GM23338 (cell line): ENCODE results near the gene CCN2. TPM values are rescaled to one million over a fixed set of nuclear protein-coding genes. Genes with fewer than 3 reads are reported as not detected.
A peak's percentile ranks its signal among the peaks of the same experiment; 100 is the strongest.

ENCODE experiments used
- ATAC-seq: fragments of 200-7000 bp; cut with Tn5 transposase; 3 replicates; pipeline ENCODE4 v1.9.1; 2020
- DNase-seq: peaks from one replicate; pipeline ENCODE4 v3.0.0-alpha.2; 2015; ENCODE audit warnings: low spot score
- H2AFZ ChIP-seq: fragments of 200-600 bp; sonication (generic); 2 replicates; pipeline ENCODE4 v1.8.0; 2016; ENCODE audit warnings: antibody characterized with exemption, mild to moderate bottlenecking, moderate library complexity
- H3F3A ChIP-seq: fragments of 200-600 bp; sonication (generic); replicated peaks from 2 replicates; pipeline ENCODE4 v1.8.0; 2017; ENCODE audit warnings: antibody characterized with exemption, mixed run types, low read depth
- H3K27ac ChIP-seq: fragments of 200-600 bp; sonication (generic); 2 replicates; pipeline ENCODE4 v1.6.1; 2016; ENCODE audit warnings: low read depth
- H3K27me3 ChIP-seq: fragments of 200-600 bp; sonication (generic); 2 replicates; pipeline ENCODE4 v1.8.0; 2016; ENCODE audit warnings: mild to moderate bottlenecking, mixed run types, moderate library complexity; ENCODE audit not compliant: insufficient read depth
- H3K36me3 ChIP-seq: fragments of 200-600 bp; sonication (generic); 2 replicates; pipeline ENCODE4 v1.8.0; 2016; ENCODE audit warnings: mild to moderate bottlenecking; ENCODE audit not compliant: insufficient read depth
- H3K4me1 ChIP-seq: fragments of 200-600 bp; sonication (generic); 2 replicates; pipeline ENCODE4 v1.8.0; 2016; ENCODE audit warnings: mild to moderate bottlenecking, moderate library complexity; ENCODE audit not compliant: insufficient read depth
- H3K4me2 ChIP-seq: fragments of 200-600 bp; sonication (generic); 2 replicates; pipeline ENCODE4 v1.7.1; 2017; ENCODE audit warnings: mixed run types
- H3K4me3 ChIP-seq: fragments of 200-600 bp; sonication (generic); 2 replicates; pipeline ENCODE4 v1.6.1; 2016; ENCODE audit warnings: mixed run types
- H3K79me2 ChIP-seq: fragments of 200-600 bp; sonication (generic); replicated peaks from 2 replicates; pipeline ENCODE4 v1.8.0; 2017; ENCODE audit warnings: mild to moderate bottlenecking; ENCODE audit not compliant: insufficient read depth
- H3K9me2 ChIP-seq: fragments of 200-600 bp; sonication (generic); 2 replicates; pipeline ENCODE4 v1.8.0; 2017; ENCODE audit not compliant: insufficient read depth
- H4K20me1 ChIP-seq: fragments of 200-600 bp; sonication (generic); replicated peaks from 2 replicates; pipeline ENCODE4 v1.8.0; 2017; ENCODE audit warnings: mild to moderate bottlenecking; ENCODE audit not compliant: insufficient read depth
- H3K27ac Mint-ChIP-seq: 2 replicates; pipeline ENCODE4 v1.8.0; 2020; ENCODE audit warnings: inconsistent platforms, mild to moderate bottlenecking, moderate library complexity, mixed read lengths
- H3K27me3 Mint-ChIP-seq: 3 replicates; pipeline ENCODE4 v1.8.0; 2022; ENCODE audit warnings: low read depth, mild to moderate bottlenecking, moderate library complexity, mixed read lengths, inconsistent platforms; ENCODE audit not compliant: insufficient read depth, poor library complexity
- H3K36me3 Mint-ChIP-seq: 3 replicates; pipeline ENCODE4 v1.8.0; 2021; ENCODE audit warnings: low read depth, mild to moderate bottlenecking, inconsistent platforms, moderate library complexity, mixed read lengths
- H3K4me1 Mint-ChIP-seq: 3 replicates; pipeline ENCODE4 v1.8.0; 2020; ENCODE audit warnings: mild to moderate bottlenecking, inconsistent platforms, mixed read lengths
- H3K4me3 Mint-ChIP-seq: 3 replicates; pipeline ENCODE4 v1.8.0; 2021; ENCODE audit warnings: moderate library complexity, mild to moderate bottlenecking, inconsistent platforms, mixed read lengths
- H3K9me3 Mint-ChIP-seq: 3 replicates; pipeline ENCODE4 v1.8.0; 2020; ENCODE audit warnings: moderate library complexity, mild to moderate bottlenecking, inconsistent platforms, mixed read lengths
- NANOG ChIP-seq: IDR thresholded peaks from 2 replicates; pipeline ENCODE4 v1.6.1; 2016; ENCODE audit warnings: antibody characterized with exemption, borderline replicate concordance
- POLR2AphosphoS5 ChIP-seq: IDR thresholded peaks from 2 replicates; pipeline ENCODE4 v1.6.1; 2016; ENCODE audit warnings: antibody characterized with exemption, low read depth
- STAT1 ChIP-seq: IDR thresholded peaks from one replicate; pipeline ENCODE4 v1.6.1; 2016; ENCODE audit warnings: antibody characterized with exemption; ENCODE audit not compliant: unreplicated experiment
- polyA plus RNA-seq: library from polyadenylated mRNA; unstranded; fragments of >200 nt; fragmentation: Nextera tagmentation; extraction: Ambion mirVana; gene quantifications from 2 replicates; pipeline ENCODE4 v1.2.1, GENCODE V29; 2016
- total RNA-seq: library from RNA; depleted of rRNA; stranded (reverse); fragments of >200 nt; shearing (Covaris generic); gene quantifications from 2 replicates; pipeline ENCODE4 v1.2.3, GENCODE V29; 2014
- TF ChIP-seq, protein P1 (sequence below): fragments of 250-450 bp; sonication (Bioruptor Pico); IDR thresholded peaks from 2 replicates; pipeline ENCODE4 v1.5.0; 2020; ENCODE audit warnings: mild to moderate bottlenecking, moderate library complexity

CCN2 gene
- total and polyA plus RNA-seq, 2 experiments from 2014 or later = 128 to 159 TPM

DNA sequence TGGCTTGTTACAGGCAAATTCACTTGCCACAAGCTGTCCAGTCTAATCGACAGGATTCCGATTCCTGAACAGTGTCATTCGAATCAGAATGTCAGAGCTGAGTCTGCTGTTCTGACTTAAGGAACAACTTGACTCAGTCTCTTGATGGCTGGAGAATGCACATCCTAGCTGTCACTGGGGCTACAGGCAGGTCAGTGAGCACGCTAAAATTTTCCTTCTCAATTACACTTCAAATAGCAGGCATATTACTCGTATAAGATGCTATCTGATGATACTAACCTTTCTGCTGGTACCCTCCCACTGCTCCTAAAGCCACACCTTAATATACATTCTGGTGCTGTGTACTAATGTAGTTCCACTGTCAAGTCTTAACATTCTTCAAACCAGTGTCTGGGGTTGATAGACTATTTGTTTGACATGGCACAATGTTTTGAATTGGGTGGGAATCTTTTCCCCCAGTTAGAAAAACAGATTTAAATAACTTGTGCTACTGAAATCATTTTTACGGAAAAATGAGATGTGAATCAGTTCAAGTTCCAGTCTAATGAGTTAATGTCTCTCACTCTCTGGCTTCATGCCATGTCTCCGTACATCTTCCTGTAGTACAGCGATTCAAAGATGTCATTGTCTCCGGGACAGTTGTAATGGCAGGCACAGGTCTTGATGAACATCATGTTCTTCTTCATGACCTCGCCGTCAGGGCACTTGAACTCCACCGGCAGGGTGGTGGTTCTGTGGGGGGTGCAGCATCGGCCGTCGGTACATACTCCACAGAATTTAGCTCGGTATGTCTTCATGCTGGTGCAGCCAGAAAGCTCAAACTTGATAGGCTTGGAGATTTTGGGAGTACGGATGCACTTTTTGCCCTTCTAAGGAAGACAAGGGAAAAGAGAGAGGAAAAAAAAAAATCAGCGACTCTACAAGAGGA is 2.2 kb downstream of the CCN2 start:
- Histone ChIP-seq H4K20me1 (peaks cover 15% of the 10 kb centered on the region), H2AFZ (no peak overlapping the region), H3K36me3 (peaks cover 19% of the 10 kb centered on the region), H3K79me2 (peaks cover 24% of the 10 kb centered on the region), H3K27me3 (no peaks in the 10 kb centered on the region), H3K4me1 (peaks cover 37% of the 10 kb centered on the region), H3K4me3 (peak overlapping the region; percentile 61), H3K9me2 (no peaks in the 10 kb centered on the region), H3K27ac (no peak overlapping the region), H3K4me2 (peak overlapping the region; percentile 79), H3F3A (peaks cover 12% of the 10 kb centered on the region)
- Mint-ChIP-seq H3K9me3 (peaks cover 5% of the 10 kb centered on the region; the same call in 2 of the 3 replicates), H3K4me1 (peaks cover 61% of the 10 kb centered on the region), H3K27me3 (peaks cover 29% of the 10 kb centered on the region), H3K27ac (no peak overlapping the region), H3K36me3 (peaks cover 41% of the 10 kb centered on the region), H3K4me3 (peak overlapping the region; percentile 90)
- peak; percentile 14; the same call in 1 of the 2 replicates for TF ChIP-seq POLR2AphosphoS5
- no peak for TF ChIP-seq STAT1
- TF ChIP-seq, protein P1, sequence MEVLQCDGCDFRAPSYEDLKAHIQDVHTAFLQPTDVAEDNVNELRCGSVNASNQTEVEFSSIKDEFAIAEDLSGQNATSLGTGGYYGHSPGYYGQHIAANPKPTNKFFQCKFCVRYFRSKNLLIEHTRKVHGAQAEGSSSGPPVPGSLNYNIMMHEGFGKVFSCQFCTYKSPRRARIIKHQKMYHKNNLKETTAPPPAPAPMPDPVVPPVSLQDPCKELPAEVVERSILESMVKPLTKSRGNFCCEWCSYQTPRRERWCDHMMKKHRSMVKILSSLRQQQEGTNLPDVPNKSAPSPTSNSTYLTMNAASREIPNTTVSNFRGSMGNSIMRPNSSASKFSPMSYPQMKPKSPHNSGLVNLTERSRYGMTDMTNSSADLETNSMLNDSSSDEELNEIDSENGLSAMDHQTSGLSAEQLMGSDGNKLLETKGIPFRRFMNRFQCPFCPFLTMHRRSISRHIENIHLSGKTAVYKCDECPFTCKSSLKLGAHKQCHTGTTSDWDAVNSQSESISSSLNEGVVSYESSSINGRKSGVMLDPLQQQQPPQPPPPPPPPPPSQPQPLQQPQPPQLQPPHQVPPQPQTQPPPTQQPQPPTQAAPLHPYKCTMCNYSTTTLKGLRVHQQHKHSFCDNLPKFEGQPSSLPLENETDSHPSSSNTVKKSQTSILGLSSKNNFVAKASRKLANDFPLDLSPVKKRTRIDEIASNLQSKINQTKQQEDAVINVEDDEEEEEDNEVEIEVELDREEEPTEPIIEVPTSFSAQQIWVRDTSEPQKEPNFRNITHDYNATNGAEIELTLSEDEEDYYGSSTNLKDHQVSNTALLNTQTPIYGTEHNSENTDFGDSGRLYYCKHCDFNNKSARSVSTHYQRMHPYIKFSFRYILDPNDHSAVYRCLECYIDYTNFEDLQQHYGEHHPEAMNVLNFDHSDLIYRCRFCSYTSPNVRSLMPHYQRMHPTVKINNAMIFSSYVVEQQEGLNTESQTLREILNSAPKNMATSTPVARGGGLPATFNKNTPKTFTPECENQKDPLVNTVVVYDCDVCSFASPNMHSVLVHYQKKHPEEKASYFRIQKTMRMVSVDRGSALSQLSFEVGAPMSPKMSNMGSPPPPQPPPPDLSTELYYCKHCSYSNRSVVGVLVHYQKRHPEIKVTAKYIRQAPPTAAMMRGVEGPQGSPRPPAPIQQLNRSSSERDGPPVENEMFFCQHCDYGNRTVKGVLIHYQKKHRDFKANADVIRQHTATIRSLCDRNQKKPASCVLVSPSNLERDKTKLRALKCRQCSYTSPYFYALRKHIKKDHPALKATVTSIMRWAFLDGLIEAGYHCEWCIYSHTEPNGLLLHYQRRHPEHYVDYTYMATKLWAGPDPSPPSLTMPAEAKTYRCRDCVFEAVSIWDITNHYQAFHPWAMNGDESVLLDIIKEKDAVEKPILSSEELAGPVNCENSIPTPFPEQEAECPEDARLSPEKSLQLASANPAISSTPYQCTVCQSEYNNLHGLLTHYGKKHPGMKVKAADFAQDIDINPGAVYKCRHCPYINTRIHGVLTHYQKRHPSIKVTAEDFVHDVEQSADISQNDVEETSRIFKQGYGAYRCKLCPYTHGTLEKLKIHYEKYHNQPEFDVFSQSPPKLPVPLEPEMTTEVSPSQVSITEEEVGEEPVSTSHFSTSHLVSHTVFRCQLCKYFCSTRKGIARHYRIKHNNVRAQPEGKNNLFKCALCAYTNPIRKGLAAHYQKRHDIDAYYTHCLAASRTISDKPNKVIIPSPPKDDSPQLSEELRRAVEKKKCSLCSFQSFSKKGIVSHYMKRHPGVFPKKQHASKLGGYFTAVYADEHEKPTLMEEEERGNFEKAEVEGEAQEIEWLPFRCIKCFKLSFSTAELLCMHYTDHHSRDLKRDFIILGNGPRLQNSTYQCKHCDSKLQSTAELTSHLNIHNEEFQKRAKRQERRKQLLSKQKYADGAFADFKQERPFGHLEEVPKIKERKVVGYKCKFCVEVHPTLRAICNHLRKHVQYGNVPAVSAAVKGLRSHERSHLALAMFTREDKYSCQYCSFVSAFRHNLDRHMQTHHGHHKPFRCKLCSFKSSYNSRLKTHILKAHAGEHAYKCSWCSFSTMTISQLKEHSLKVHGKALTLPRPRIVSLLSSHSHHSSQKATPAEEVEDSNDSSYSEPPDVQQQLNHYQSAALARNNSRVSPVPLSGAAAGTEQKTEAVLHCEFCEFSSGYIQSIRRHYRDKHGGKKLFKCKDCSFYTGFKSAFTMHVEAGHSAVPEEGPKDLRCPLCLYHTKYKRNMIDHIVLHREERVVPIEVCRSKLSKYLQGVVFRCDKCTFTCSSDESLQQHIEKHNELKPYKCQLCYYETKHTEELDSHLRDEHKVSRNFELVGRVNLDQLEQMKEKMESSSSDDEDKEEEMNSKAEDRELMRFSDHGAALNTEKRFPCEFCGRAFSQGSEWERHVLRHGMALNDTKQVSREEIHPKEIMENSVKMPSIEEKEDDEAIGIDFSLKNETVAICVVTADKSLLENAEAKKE (CRISPR knock-in tag) = no peak
- TF ChIP-seq NANOG = no peak
- no peak for DNase-seq
- ATAC-seq = no peak
